ENCODE measurements around the gene CDKN2B-AS1. TPM values are rescaled to one million over a fixed set of nuclear protein-coding genes. Genes with fewer than 3 reads are reported as not detected.

Gene CDKN2B-AS1
- total RNA-seq, 1 experiment from 2014 or later, result not detected

- H2BK120ac ChIP-seq (ENCODE audit: low read depth, low read length, poor library complexity, severe bottlenecking), result no peak overlapping the region
- H3K27ac ChIP-seq (ENCODE audit: insufficient read length, low read depth, low read length), result no peak overlapping the region
- no peak overlapping the region for H3K4ac ChIP-seq (ENCODE audit: low read depth, low read length)
- no peak overlapping the region for H2AFZ ChIP-seq (ENCODE audit: low read length)
- H3K79me1 ChIP-seq (ENCODE audit: insufficient read depth, low read depth, low read length, poor library complexity, severe bottlenecking), result no peaks in the 10 kb centered on the region
- H3K23me2 ChIP-seq (ENCODE audit: insufficient read length, low read depth, low read length, poor library complexity, severe bottlenecking), result no peaks in the 10 kb centered on the region
- no peak overlapping the region for H3K4me2 ChIP-seq (ENCODE audit: insufficient read depth, insufficient read length, low read length)
- no peaks in the 10 kb centered on the region for H3K36me3 Mint-ChIP-seq (ENCODE audit: insufficient read depth in 1 of 3, low read depth in 3 of 3)
- H3K23ac ChIP-seq (ENCODE audit: insufficient read length, low read depth, low read length), result no peak overlapping the region
- no peak overlapping the region for H2BK20ac ChIP-seq (ENCODE audit: low read depth, low read length, poor library complexity, severe bottlenecking)
- H3K27me3 Mint-ChIP-seq (ENCODE audit: low read depth), result no peaks in the 10 kb centered on the region
- no peak for TF ChIP-seq CTCF (conservative IDR thresholded peaks at IDR 0.05)
- no peak overlapping the region for H2BK12ac ChIP-seq (ENCODE audit: insufficient read length, low read depth, low read length)
- no peak overlapping the region for H2AK5ac ChIP-seq (ENCODE audit: insufficient read length, low read length)
- H3K9me3 ChIP-seq (ENCODE audit: control insufficient read depth, low read depth, low read length), result no peaks in the 10 kb centered on the region
- no peak overlapping the region for H4K5ac ChIP-seq (ENCODE audit: insufficient read length, low read depth, low read length)
- no peak overlapping the region for H3K27ac Mint-ChIP-seq
- H3K4me3 Mint-ChIP-seq, result no peak overlapping the region
- no peak overlapping the region for H4K91ac ChIP-seq (ENCODE audit: insufficient read length, low read depth, low read length)
- no peaks in the 10 kb centered on the region for H3K9me3 Mint-ChIP-seq
- no peak overlapping the region for H4K8ac ChIP-seq (replicated peaks; ENCODE audit: insufficient read length, low read depth, low read length)
- H3T11ph ChIP-seq (ENCODE audit: low read length), result no peak overlapping the region
- H3K14ac ChIP-seq (ENCODE audit: insufficient read depth, low read length), result no peak overlapping the region
- WGBS (ENCODE audit: extremely low coverage, insufficient read length, low lambda C conversion rate), result no CpG with 5 or more reads among the region's 1 CpG
- H2BK5ac ChIP-seq (ENCODE audit: insufficient read length, low read length), result no peak overlapping the region
- H3K9ac ChIP-seq (ENCODE audit: extremely low read depth, insufficient read length, low read length), result no peak overlapping the region
- 0 out of 4 replicates have a peak, but pooled peaks cover 0 to 4% of the 10 kb centered on the region in 2 experiments for H3K4me1 Mint-ChIP-seq
- H3K79me2 ChIP-seq (ENCODE audit: insufficient read depth, low read length), result no peaks in the 10 kb centered on the region
- H2BK15ac ChIP-seq (ENCODE audit: low read depth, low read length), result no peak overlapping the region
- no peak overlapping the region for H3K18ac ChIP-seq (ENCODE audit: insufficient read length, low read depth, low read length)
- H3K56ac ChIP-seq (ENCODE audit: insufficient read length, low read depth, low read length), result no peak overlapping the region
- H3K4me1 ChIP-seq (ENCODE audit: insufficient read depth, low read length), result no peaks in the 10 kb centered on the region; the same call in 1 of the 2 replicates
- no peaks in the 10 kb centered on the region for H3K27me3 ChIP-seq (ENCODE audit: insufficient read depth, low read length)
- DNase-seq, result no peak
- H4K20me1 ChIP-seq (ENCODE audit: control insufficient read depth, insufficient read depth, insufficient read length), result no peaks in the 10 kb centered on the region
These were observed 47.2 kb downstream of the CDKN2B-AS1 start for GRCh38 chr9:22041775-22042174.

Measured in H9 (cell line).